ENCODE measurements around the gene STRN. TPM values are rescaled to one million over a fixed set of nuclear protein-coding genes. Genes with fewer than 3 reads are reported as not detected.

Gene STRN
- total and polyA plus RNA-seq, 2 of the 13 experiments (the other 11 are each of a cell fraction or from before 2014, with no cell fraction given), result 10.4 to 19.3 TPM

DNA sequence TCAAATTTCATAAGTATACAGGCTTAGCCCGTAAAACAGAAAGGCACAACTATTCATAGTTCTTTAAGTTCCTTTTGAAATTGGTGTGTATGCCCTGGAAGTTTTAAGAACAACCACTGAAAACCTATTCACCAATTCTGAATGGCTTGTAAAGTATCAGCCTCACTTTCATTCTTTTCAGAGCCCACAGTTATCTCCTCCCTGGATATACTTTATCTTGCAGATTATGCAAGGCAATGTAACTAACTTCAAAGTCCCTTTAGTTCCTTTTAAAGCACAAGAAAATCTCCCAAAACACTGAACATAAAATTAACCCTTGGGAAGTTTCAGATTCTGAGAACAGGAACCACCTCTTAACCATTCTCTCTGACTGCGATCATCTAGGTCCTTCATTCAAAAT, 1.1 kb downstream of the STRN start:
- no peak for ATAC-seq
- CTCF ChIA-PET (ENCODE audit: low intra/inter-chr PET ratio, low total read pairs), result no interaction called here
- no peaks in the 10 kb centered on the region for H3K9me3 ChIP-seq (ENCODE audit: low read length)
- peak overlapping the region; percentile 48 for H2AFZ ChIP-seq (ENCODE audit: low read length)
- peak overlapping the region; percentile 88 to 100 (median 97) for H3K4me3 ChIP-seq (replicated peaks in 1 of 3; ENCODE audit: insufficient read depth in 1 of 3, low read depth in 2 of 3, low read length in 3 of 3)
- H3K9ac ChIP-seq (ENCODE audit: insufficient read depth, low read depth, low read length), result peak overlapping the region; percentile 76
- in situ Hi-C loops (cut with HindIII; ENCODE audit: extremely low pct_ligation_motif_present, low pct_unique_long_range_greater_than_20kb), result no loop called here
- no peak for DNase-seq (ENCODE audit: low spot score)
- H3K4me2 ChIP-seq (ENCODE audit: low read depth, low read length), result peak overlapping the region; percentile 98
- no peak for FAIRE-seq
- H3K36me3 ChIP-seq (replicated peaks in 1 of 2; ENCODE audit: control insufficient read depth in 1 of 2, insufficient read depth in 2 of 2, low read length in 2 of 2), result no peaks in the 10 kb centered on the region
- H4K20me1 ChIP-seq (ENCODE audit: insufficient read depth, low read length), result no peaks in the 10 kb centered on the region
- POLR2A ChIA-PET, result no interaction called here
- peaks cover 26% of the 10 kb centered on the region for H3K79me2 ChIP-seq (ENCODE audit: insufficient read depth, low read length)
- no peaks in the 10 kb centered on the region; a peak in 1 of 5 replicates for H3K27me3 ChIP-seq (ENCODE audit: control insufficient read depth in 1 of 2, insufficient read depth in 2 of 2, low read length in 2 of 2)
- peaks cover 41% of the 10 kb centered on the region for H3K4me1 ChIP-seq (ENCODE audit: insufficient read depth, low read length)
- intact Hi-C loops (cut with micrococcal nuclease; ENCODE audit: unreplicated experiment), result loop anchor here (5.0 kb wide), 1 partner anchor 117 kb away; the partner anchor contains the start of genes GPATCH11 and HEATR5B
- 45% methylated on average over 2 of the region's 2 CpGs for WGBS (ENCODE audit: low lambda C conversion rate)
- H3K27ac ChIP-seq (ENCODE audit: extremely low read length, insufficient read depth, low read length), result peak overlapping the region; percentile 64
- no TSS peak for BruUV-seq (replicated peaks)
- TF ChIP-seq ZNF33B (CRISPR knock-in tag; IDR thresholded peaks at IDR 0.05) (no peak), RCOR2 (CRISPR knock-in tag; IDR thresholded peaks at IDR 0.05) (no peak), LCORL (IDR thresholded peaks at IDR 0.05) (no peak), LCORL (CRISPR knock-in tag; IDR thresholded peaks at IDR 0.05) (no peak), ZNF446 (CRISPR knock-in tag; IDR thresholded peaks at IDR 0.05) (no peak), ZNF773 (CRISPR knock-in tag; IDR thresholded peaks at IDR 0.05; ENCODE audit: borderline replicate concordance) (no peak), ZFP90 (CRISPR knock-in tag; IDR thresholded peaks at IDR 0.05; ENCODE audit: borderline replicate concordance) (0 out of 2 replicates have a peak, but pooled peaks have one; percentile 29), PPARG (CRISPR knock-in tag; conservative IDR thresholded peaks at IDR 0.05) (0 out of 2 replicates have a peak, but pooled peaks have one; percentile 20), CCDC6 (CRISPR knock-in tag; IDR thresholded peaks at IDR 0.05) (0 out of 2 replicates have a peak, but pooled peaks have one; percentile 15), ZNF121 (CRISPR knock-in tag; IDR thresholded peaks at IDR 0.05) (no peak), ZNF788 (CRISPR knock-in tag; IDR thresholded peaks at IDR 0.05; ENCODE audit: borderline replicate concordance) (no peak), ZNF557 (CRISPR knock-in tag; IDR thresholded peaks at IDR 0.05) (no peak), ZNF564 (CRISPR knock-in tag; IDR thresholded peaks at IDR 0.05) (no peak), HOXA5 (CRISPR knock-in tag; IDR thresholded peaks at IDR 0.05) (0 out of 2 replicates have a peak, but pooled peaks have one; percentile 44), ARID2 (CRISPR knock-in tag; IDR thresholded peaks at IDR 0.05; ENCODE audit: borderline replicate concordance) (no peak), ZBTB3 (CRISPR knock-in tag; IDR thresholded peaks at IDR 0.05; ENCODE audit: borderline replicate concordance, low read depth) (no peak)
- TF ChIP-seq, protein P1, sequence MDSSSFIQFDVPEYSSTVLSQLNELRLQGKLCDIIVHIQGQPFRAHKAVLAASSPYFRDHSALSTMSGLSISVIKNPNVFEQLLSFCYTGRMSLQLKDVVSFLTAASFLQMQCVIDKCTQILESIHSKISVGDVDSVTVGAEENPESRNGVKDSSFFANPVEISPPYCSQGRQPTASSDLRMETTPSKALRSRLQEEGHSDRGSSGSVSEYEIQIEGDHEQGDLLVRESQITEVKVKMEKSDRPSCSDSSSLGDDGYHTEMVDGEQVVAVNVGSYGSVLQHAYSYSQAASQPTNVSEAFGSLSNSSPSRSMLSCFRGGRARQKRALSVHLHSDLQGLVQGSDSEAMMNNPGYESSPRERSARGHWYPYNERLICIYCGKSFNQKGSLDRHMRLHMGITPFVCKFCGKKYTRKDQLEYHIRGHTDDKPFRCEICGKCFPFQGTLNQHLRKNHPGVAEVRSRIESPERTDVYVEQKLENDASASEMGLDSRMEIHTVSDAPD (CRISPR knock-in tag; IDR thresholded peaks at IDR 0.05), result no peak
- TF ChIP-seq, protein P2, sequence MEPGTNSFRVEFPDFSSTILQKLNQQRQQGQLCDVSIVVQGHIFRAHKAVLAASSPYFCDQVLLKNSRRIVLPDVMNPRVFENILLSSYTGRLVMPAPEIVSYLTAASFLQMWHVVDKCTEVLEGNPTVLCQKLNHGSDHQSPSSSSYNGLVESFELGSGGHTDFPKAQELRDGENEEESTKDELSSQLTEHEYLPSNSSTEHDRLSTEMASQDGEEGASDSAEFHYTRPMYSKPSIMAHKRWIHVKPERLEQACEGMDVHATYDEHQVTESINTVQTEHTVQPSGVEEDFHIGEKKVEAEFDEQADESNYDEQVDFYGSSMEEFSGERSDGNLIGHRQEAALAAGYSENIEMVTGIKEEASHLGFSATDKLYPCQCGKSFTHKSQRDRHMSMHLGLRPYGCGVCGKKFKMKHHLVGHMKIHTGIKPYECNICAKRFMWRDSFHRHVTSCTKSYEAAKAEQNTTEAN (CRISPR knock-in tag; conservative IDR thresholded peaks at IDR 0.05), result 0 out of 2 replicates have a peak, but pooled peaks have one; percentile 31
- TF ChIP-seq, protein P3, sequence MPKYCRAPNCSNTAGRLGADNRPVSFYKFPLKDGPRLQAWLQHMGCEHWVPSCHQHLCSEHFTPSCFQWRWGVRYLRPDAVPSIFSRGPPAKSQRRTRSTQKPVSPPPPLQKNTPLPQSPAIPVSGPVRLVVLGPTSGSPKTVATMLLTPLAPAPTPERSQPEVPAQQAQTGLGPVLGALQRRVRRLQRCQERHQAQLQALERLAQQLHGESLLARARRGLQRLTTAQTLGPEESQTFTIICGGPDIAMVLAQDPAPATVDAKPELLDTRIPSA (CRISPR knock-in tag; IDR thresholded peaks at IDR 0.05; ENCODE audit: borderline replicate concordance), result no peak
